Endodermal cell (in vitro differentiated cells): ENCODE data around the gene SOX6. TPM values are rescaled to one million over a fixed set of nuclear protein-coding genes. Genes with fewer than 3 reads are reported as not detected.

Experiments
- DNase-seq: peaks from one replicate; pipeline ENCODE4 v3.0.0-alpha.2; 2017
- H3K27ac ChIP-seq: 2 replicates; pipeline ENCODE4 v1.5.1; 2013; ENCODE audit warnings: mild to moderate bottlenecking, low read depth, low read length, moderate library complexity
- H3K27me3 ChIP-seq: 2 replicates; pipeline ENCODE4 v1.6.1; 2013; ENCODE audit warnings: mild to moderate bottlenecking, low read length, moderate library complexity; ENCODE audit not compliant: insufficient read depth, control insufficient read depth, poor library complexity, severe bottlenecking
- H3K36me3 ChIP-seq: 2 replicates; pipeline ENCODE4 v1.7.0; 2013; ENCODE audit warnings: mild to moderate bottlenecking, low read length, moderate library complexity; ENCODE audit not compliant: control insufficient read depth, insufficient read depth
- H3K4me1 ChIP-seq: one replicate; pipeline ENCODE4 v1.7.0; 2013; ENCODE audit warnings: low read length; ENCODE audit not compliant: control insufficient read depth, insufficient read depth
- H3K4me3 ChIP-seq: 2 replicates; pipeline ENCODE4 v1.5.1; 2013; ENCODE audit warnings: mild to moderate bottlenecking, low read length, moderate library complexity
- H3K9ac ChIP-seq: 2 replicates; pipeline ENCODE4 v1.6.1; 2013; ENCODE audit warnings: mild to moderate bottlenecking, low read length, moderate library complexity; ENCODE audit not compliant: poor library complexity, severe bottlenecking; ENCODE audit errors: extremely low read depth
- H3K9me3 ChIP-seq: 2 replicates; pipeline ENCODE4 v1.6.1; 2013; ENCODE audit warnings: mild to moderate bottlenecking, low read length, moderate library complexity; ENCODE audit not compliant: control insufficient read depth
- H3K27ac Mint-ChIP-seq: 2 replicates; pipeline ENCODE4 v1.8.0; 2020; ENCODE audit warnings: mixed read lengths
- H3K27me3 Mint-ChIP-seq: 2 replicates; pipeline ENCODE4 v1.8.0; 2021; ENCODE audit warnings: mild to moderate bottlenecking, mixed read lengths; ENCODE audit not compliant: insufficient read depth
- H3K36me3 Mint-ChIP-seq: 2 replicates; pipeline ENCODE4 v1.8.0; 2020; ENCODE audit warnings: low read depth, mixed read lengths
- H3K4me1 Mint-ChIP-seq: 2 replicates; pipeline ENCODE4 v1.8.0; 2020; ENCODE audit warnings: mixed read lengths
- H3K4me3 Mint-ChIP-seq: 2 replicates; pipeline ENCODE4 v1.8.0; 2020; ENCODE audit warnings: mild to moderate bottlenecking, moderate library complexity, mixed read lengths
- H3K9me3 Mint-ChIP-seq: 2 replicates; pipeline ENCODE4 v1.8.0; 2020; ENCODE audit warnings: mild to moderate bottlenecking, mixed read lengths
- CTCF ChIP-seq: fragments of 200-600 bp; sonication (generic); conservative IDR thresholded peaks from 2 replicates; pipeline ENCODE4 v1.5.0; 2021; ENCODE audit warnings: antibody characterized with exemption, mild to moderate bottlenecking
- WGBS, 2 experiments: methylation state at CpG; one replicate each; pipeline versions ENCODE4 v1.1.5 to v1.1.7; 2013; ENCODE audit warnings: missing lambda C conversion rate in 2 of 2, mixed read lengths in 1 of 2; ENCODE audit not compliant: insufficient coverage in 1 of 2, insufficient read length in 1 of 2; 5-methylcytosine and 5-hydroxymethylcytosine counted together
- total RNA-seq, 2 donors: library from RNA; stranded (reverse); fragmentation: NEBNext Ultra II Directional in 1 of 2; extraction: Animal tissue kit (Norgen Biotek cat#: 25700) in 1 of 2; gene quantifications; 2 replicates in 1 of 2; 3 replicates in 1 of 2; pipeline ENCODE4 v1.2.1, GENCODE V29; 2021

Gene SOX6
- total RNA-seq, 2 donors from 2014 or later, result 0.13 to 0.20 TPM

- Histone ChIP-seq H3K9ac (no peak overlapping the region), H3K4me3 (no peak overlapping the region), H3K4me1 (no peaks in the 10 kb centered on the region), H3K9me3 (no peaks in the 10 kb centered on the region), H3K36me3 (no peaks in the 10 kb centered on the region), H3K27ac (no peak overlapping the region), H3K27me3 (peaks cover 17% of the 10 kb centered on the region)
- Mint-ChIP-seq H3K9me3 (no peaks in the 10 kb centered on the region), H3K4me3 (no peak overlapping the region), H3K36me3 (no peaks in the 10 kb centered on the region), H3K27me3 (peaks cover 2% of the 10 kb centered on the region), H3K4me1 (no peaks in the 10 kb centered on the region), H3K27ac (no peak overlapping the region)
- no peak for DNase-seq
- no CpG with 5 or more reads among the region's 1 CpG for WGBS, 2 experiments
- TF ChIP-seq CTCF, result no peak
These were observed 316.2 kb downstream of the SOX6 start for GRCh38 chr11:16040151-16040550.

GRCh38 chr11:16037179-16037578 is 319.2 kb downstream of the SOX6 start:
- H3K9ac ChIP-seq, result no peak overlapping the region
- peaks cover 9% of the 10 kb centered on the region for H3K4me1 Mint-ChIP-seq
- no peaks in the 10 kb centered on the region for H3K36me3 ChIP-seq
- H3K9me3 Mint-ChIP-seq, result no peaks in the 10 kb centered on the region
- H3K27ac Mint-ChIP-seq, result no peak overlapping the region
- no peak for DNase-seq
- H3K4me3 Mint-ChIP-seq, result no peak overlapping the region
- H3K36me3 Mint-ChIP-seq, result no peaks in the 10 kb centered on the region
- peaks cover 2% of the 10 kb centered on the region for H3K27me3 Mint-ChIP-seq
- H3K9me3 ChIP-seq, result no peaks in the 10 kb centered on the region
- H3K4me3 ChIP-seq, result no peak overlapping the region
- no peak overlapping the region for H3K27ac ChIP-seq
- no peak for TF ChIP-seq CTCF
- H3K27me3 ChIP-seq, result peaks cover 13% of the 10 kb centered on the region
- no peaks in the 10 kb centered on the region for H3K4me1 ChIP-seq

- Mint-ChIP-seq H3K27me3 (peaks cover 2% of the 10 kb centered on the region), H3K9me3 (no peaks in the 10 kb centered on the region), H3K4me1 (peaks cover 9% of the 10 kb centered on the region), H3K4me3 (no peak overlapping the region), H3K27ac (no peak overlapping the region), H3K36me3 (no peaks in the 10 kb centered on the region)
- H3K9ac ChIP-seq, result no peak overlapping the region
- no peak overlapping the region for H3K4me3 ChIP-seq
- no peaks in the 10 kb centered on the region for H3K9me3 ChIP-seq
- no peak overlapping the region for H3K27ac ChIP-seq
- 92 to 96% methylated on average over 4 to 6 of the region's 6 CpGs for WGBS, 2 experiments
- TF ChIP-seq CTCF, result no peak
- no peak for DNase-seq
- H3K27me3 ChIP-seq, result peaks cover 13% of the 10 kb centered on the region
- H3K36me3 ChIP-seq, result no peaks in the 10 kb centered on the region
- no peaks in the 10 kb centered on the region for H3K4me1 ChIP-seq
These were observed 320.1 kb downstream of the SOX6 start for GRCh38 chr11:16036218-16036617.
